DND-41 (cell line): ENCODE measurements around the gene EPB41L4A.
A peak's percentile ranks its signal among the peaks of the same experiment; 100 is the strongest.
"Not testable (repeated sequence)": the region's sequence is repeated elsewhere in the genome, so short reads cannot be mapped to it uniquely, and the experiment has no call there.

Experiments used
- ATAC-seq: fragments of 200-7000 bp; cut with Tn5 transposase; 3 replicates; pipeline ENCODE4 v1.9.1; 2021; ENCODE audit warnings: low read depth; ENCODE audit not compliant: insufficient read depth
- DNase-seq: peaks from one replicate; pipeline ENCODE4 v3.0.0-alpha.2; 2020
- H2AFZ ChIP-seq: 2 replicates; pipeline ENCODE4 v1.6.0; 2012; ENCODE audit warnings: low read depth, low read length
- H3K27ac ChIP-seq: 2 replicates; pipeline ENCODE4 v1.5.1; 2012; ENCODE audit warnings: low read length, inconsistent platforms
- H3K27me3 ChIP-seq: fragments of 200-600 bp; sonication (generic); 2 replicates; pipeline ENCODE4 v1.6.0; 2012; ENCODE audit warnings: low read length, mild to moderate bottlenecking, inconsistent platforms; ENCODE audit not compliant: insufficient read depth, poor library complexity
- H3K36me3 ChIP-seq: 2 replicates; pipeline ENCODE4 v1.5.1; 2012; ENCODE audit warnings: low read length, inconsistent platforms; ENCODE audit not compliant: insufficient read depth
- H3K4me1 ChIP-seq: 2 replicates; pipeline ENCODE4 v1.5.1; 2012; ENCODE audit warnings: mild to moderate bottlenecking, low read length; ENCODE audit not compliant: insufficient read depth
- H3K4me2 ChIP-seq: 2 replicates; pipeline ENCODE4 v1.6.0; 2012; ENCODE audit warnings: mild to moderate bottlenecking, moderate library complexity, low read length, inconsistent platforms; ENCODE audit not compliant: insufficient read depth
- H3K4me3 ChIP-seq, 2 experiments: fragments of 200-600 bp in 1 of 2; shearing (Covaris generic) in 1 of 2; 2 replicates each; pipeline ENCODE4 v1.5.1; 2012 to 2016; ENCODE audit warnings: inconsistent platforms in 2 of 2, low read length in 2 of 2, mild to moderate bottlenecking in 2 of 2, low read depth in 1 of 2, moderate library complexity in 1 of 2
- H3K79me2 ChIP-seq: 2 replicates; pipeline ENCODE4 v1.6.0; 2012; ENCODE audit warnings: low read length, inconsistent platforms; ENCODE audit not compliant: insufficient read depth
- H3K9ac ChIP-seq: 2 replicates; pipeline ENCODE4 v1.6.0; 2012; ENCODE audit warnings: low read depth, mild to moderate bottlenecking, inconsistent platforms, low read length, moderate library complexity
- H3K9me3 ChIP-seq: 2 replicates; pipeline ENCODE4 v1.5.1; 2012; ENCODE audit warnings: low read length, moderate library complexity, mild to moderate bottlenecking, inconsistent platforms; ENCODE audit not compliant: insufficient read depth, severe bottlenecking
- H4K20me1 ChIP-seq: 2 replicates; pipeline ENCODE4 v1.6.0; 2012; ENCODE audit warnings: low read length; ENCODE audit not compliant: insufficient read depth
- EZH2 ChIP-seq: IDR thresholded peaks from 3 replicates; pipeline ENCODE4 v1.6.1; 2012; ENCODE audit warnings: borderline replicate concordance, low read depth, mild to moderate bottlenecking, moderate library complexity, low read length, inconsistent platforms; ENCODE audit not compliant: severe bottlenecking
- TF ChIP-seq, protein P1 (sequence below): IDR thresholded peaks from 2 replicates; pipeline ENCODE4 v1.5.1; 2012; ENCODE audit warnings: borderline replicate concordance, low read length, moderate library complexity, mild to moderate bottlenecking; ENCODE audit not compliant: poor library complexity, severe bottlenecking; ENCODE audit errors: extremely low read depth

EPB41L4A gene

GRCh38 chr5:112434641-112435040 lies 15.6 kb upstream of the EPB41L4A start:
- H3K36me3 ChIP-seq, result no peaks in the 10 kb centered on the region
- TF ChIP-seq EZH2, result no peak
- TF ChIP-seq, protein P1, sequence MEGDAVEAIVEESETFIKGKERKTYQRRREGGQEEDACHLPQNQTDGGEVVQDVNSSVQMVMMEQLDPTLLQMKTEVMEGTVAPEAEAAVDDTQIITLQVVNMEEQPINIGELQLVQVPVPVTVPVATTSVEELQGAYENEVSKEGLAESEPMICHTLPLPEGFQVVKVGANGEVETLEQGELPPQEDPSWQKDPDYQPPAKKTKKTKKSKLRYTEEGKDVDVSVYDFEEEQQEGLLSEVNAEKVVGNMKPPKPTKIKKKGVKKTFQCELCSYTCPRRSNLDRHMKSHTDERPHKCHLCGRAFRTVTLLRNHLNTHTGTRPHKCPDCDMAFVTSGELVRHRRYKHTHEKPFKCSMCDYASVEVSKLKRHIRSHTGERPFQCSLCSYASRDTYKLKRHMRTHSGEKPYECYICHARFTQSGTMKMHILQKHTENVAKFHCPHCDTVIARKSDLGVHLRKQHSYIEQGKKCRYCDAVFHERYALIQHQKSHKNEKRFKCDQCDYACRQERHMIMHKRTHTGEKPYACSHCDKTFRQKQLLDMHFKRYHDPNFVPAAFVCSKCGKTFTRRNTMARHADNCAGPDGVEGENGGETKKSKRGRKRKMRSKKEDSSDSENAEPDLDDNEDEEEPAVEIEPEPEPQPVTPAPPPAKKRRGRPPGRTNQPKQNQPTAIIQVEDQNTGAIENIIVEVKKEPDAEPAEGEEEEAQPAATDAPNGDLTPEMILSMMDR, result no peak
- DNase-seq, result no peak

DNA sequence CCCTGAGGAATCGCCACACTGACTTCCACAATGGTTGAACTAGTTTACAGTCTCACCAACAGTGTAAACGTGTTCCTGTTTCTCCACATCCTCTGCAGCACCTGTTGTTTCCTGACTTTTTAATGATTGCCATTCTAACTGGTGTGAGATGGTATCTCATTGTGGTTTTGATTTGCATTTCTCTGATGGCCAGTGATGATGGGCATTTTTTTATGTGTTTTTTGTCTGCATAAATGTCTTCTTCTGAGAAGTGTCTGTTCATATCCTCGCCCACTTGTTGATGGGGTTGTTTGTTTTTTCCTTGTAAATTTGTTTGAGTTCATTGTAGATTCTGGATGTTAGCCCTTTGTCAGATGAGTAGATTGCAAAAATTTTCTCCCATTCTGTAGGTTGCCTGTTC lies 7.1 kb upstream of the EPB41L4A start:
- H3K4me3 ChIP-seq, H3K27me3 ChIP-seq, H3K9me3 ChIP-seq, H3K79me2 ChIP-seq, DNase-seq, H3K27ac ChIP-seq, H3K9ac ChIP-seq, H3K36me3 ChIP-seq, H4K20me1 ChIP-seq, H3K4me1 ChIP-seq, H3K4me2 ChIP-seq, H2AFZ ChIP-seq, ATAC-seq: not testable (repeated sequence)

More at GRCh38 chr5:112434641-112435040, 15.6 kb upstream of the EPB41L4A start:
- Histone ChIP-seq H3K9ac (no peak overlapping the region), H3K27me3 (no peaks in the 10 kb centered on the region), H3K4me2 (no peak overlapping the region), H3K4me1 (peaks cover 12% of the 10 kb centered on the region), H3K79me2 (no peaks in the 10 kb centered on the region), H4K20me1 (no peaks in the 10 kb centered on the region), H3K27ac (no peak overlapping the region), H2AFZ (peak overlapping the region; percentile 26; the same call in 1 of the 2 replicates), H3K4me3 (no peak overlapping the region), H3K9me3 (no peaks in the 10 kb centered on the region)
- no peak for ATAC-seq

GRCh38 chr5:112419986-112420864 lies 1.1 kb upstream of the EPB41L4A start:
- DNase-seq, result no peak
- no peaks in the 10 kb centered on the region for H3K79me2 ChIP-seq
- no peaks in the 10 kb centered on the region for H3K36me3 ChIP-seq
- H2AFZ ChIP-seq, result no peak overlapping the region
- ATAC-seq, result no peak
- H3K4me2 ChIP-seq, result no peak overlapping the region
- H4K20me1 ChIP-seq, result no peaks in the 10 kb centered on the region
- H3K4me3 ChIP-seq, result no peak overlapping the region
- no peak overlapping the region for H3K27ac ChIP-seq
- H3K27me3 ChIP-seq, result peaks cover under 1% of the 10 kb centered on the region
- no peak overlapping the region for H3K9ac ChIP-seq
- no peaks in the 10 kb centered on the region for H3K4me1 ChIP-seq
- H3K9me3 ChIP-seq, result no peaks in the 10 kb centered on the region
- TF ChIP-seq EZH2, result no peak
- TF ChIP-seq, protein P1, result peak; percentile 16

- ATAC-seq, result no peak
- H4K20me1 ChIP-seq, result no peaks in the 10 kb centered on the region
- no peak overlapping the region for H2AFZ ChIP-seq
- no peak overlapping the region for H3K4me3 ChIP-seq
- DNase-seq, result no peak
- H3K79me2 ChIP-seq, result no peaks in the 10 kb centered on the region
- no peaks in the 10 kb centered on the region for H3K36me3 ChIP-seq
- no peak overlapping the region for H3K9ac ChIP-seq
- peaks cover 7% of the 10 kb centered on the region for H3K27me3 ChIP-seq
- TF ChIP-seq, protein P1, result no peak
- no peak for TF ChIP-seq EZH2
- H3K4me2 ChIP-seq, result no peak overlapping the region
- H3K9me3 ChIP-seq, result no peaks in the 10 kb centered on the region
- no peaks in the 10 kb centered on the region for H3K4me1 ChIP-seq
- H3K27ac ChIP-seq, result no peak overlapping the region
Measured at GRCh38 chr5:112418659-112419163, 366 bp downstream of the EPB41L4A start.
